NCI-H2029 (cell line): ENCODE measurements around the gene GGA1.
"Not testable (repeated sequence)": the region's sequence is repeated elsewhere in the genome, so short reads cannot be mapped to it uniquely, and the experiment has no call there.

ENCODE experiments used
- DNase-seq: peaks from one replicate; lab custom pipeline; 2025; lab: John Stamatoyannopoulos, UW

The GGA1 gene

DNA sequence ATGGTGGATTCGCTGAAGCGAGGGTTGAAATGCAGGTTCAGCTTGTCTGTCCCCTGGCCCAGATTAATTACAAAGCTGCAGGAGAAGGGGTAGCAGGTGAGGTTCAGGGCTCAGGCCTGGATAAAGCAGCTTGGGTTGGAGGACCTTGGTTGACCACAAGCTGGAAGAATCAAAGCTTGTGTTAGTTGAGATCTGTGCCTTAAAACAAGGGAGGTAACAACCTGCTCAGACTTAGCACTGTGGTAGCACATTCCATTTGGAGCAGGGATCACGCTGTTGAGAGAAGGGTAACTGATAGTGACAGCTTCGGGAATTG lies 38.0 kb upstream of the GGA1 start:
- no peak for DNase-seq

DNA sequence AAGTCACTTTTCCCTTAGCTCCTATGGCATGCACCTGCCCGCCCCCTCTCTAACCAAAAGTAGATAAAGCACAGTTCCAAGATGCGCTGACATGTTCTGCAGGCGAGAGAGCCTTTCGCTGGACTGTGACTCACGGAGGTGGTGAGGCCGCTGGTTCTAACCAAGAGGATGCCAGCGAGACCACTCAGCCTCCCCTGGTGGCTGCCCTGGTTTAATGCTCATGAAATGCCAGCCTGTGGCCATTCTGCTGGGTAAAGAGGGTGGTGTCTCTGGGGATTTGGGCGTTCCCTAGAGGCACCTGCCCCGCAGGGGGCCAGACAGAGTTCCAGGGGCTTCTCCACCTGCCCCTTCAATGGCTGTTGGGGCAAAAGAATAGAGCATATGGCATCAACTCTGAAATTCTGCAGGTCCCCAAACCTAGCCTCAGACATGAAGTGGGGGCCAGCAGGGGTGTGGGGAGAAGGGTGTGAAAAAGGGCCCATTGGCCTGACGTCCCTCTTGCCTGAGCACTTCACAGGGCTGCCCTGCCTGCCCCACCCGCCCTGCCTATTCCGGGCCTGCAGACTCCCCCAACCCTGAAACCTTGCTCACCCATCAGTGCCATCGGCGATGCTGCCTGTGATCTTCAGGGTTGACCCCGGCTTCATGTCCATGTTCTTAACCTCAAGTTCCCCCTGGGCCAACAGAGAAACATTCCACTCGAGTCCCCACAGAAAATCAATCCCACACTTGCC lies 37.2 kb upstream of the GGA1 start:
- DNase-seq: no peak

DNA sequence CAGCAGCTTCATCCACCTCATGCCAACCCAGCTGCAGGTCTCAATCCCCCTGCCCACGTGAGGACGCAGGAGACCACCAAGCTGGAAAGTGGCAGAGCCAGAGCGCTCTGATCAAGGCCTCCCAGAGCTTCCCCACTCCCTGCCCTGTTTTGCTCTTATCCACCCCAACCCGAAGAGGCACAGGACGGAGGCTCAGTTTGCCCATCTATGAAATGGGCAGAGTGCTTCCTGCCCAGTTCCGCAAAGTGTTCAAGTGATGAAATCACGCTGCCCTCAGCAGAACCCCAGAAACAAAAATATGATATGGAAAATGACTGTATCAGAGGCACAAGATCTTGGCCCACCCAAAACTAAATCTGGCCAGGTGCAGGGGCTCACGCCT lies 36.7 kb upstream of the GGA1 start:
- DNase-seq: no peak

DNA sequence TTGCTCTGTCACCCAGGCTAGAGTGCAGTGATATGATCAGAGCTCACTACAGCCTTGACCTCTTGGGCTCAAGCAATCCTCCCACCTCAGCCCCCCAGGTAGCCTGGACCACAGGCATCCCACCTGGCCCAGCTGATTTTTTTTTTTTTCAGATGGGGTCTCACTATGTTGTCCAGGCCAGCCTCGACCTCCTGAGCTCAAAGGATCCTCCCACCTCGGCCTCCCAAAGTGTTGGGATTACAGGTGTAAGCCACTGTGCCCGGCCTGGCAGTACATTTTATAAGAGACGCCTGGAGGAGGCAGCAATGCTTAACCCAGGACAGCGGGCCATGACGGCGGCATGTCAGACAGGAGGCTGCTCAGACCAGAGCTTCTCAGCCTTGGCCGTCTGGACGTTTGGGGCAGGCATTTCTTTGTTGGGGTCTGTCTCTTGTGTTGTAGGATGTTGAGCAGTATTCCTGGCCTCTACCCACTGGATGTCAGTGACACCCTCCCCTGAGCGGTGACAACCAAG lies 33.1 kb upstream of the GGA1 start:
- no peak for DNase-seq

DNA sequence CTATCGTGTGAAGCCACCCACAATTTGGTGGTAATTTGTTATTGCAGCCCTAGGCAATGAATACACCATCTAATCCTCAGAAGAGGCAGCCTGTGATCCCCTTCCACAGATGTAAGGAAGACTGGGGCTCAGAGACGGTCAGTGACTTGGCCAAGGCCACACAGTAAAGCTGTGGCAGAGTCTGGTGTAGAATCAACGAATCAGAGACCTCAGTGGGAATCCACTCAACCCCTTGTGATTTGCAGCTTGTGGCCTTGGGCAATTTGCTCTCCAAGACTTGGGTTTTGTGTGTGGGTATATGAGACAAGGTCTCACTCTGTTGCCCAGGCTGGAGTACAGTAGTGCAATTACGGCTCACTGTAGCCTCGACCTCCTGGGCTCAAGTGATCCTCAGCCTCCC lies 30.6 kb upstream of the GGA1 start:
- DNase-seq: no peak

DNA sequence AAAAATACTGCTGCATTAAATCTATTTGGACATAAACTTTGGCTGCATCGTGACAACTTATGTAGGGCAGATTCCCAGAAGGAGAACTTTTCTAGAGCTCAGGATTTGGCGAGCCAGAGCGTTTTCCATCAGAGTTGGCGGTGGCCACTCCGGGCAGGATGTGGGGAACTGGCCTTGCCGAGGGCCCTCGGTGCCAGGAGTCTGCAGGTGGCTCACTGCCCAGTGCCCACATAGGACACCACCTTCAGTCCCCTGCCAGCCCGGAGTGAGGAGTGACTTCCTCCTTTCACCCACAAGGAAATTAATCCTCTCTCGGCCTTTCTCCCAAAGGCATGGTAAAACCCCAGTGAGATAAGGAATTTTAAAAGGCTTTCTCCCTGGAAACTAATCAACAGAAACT lies 27.1 kb upstream of the GGA1 start:
- peak; percentile 55 for DNase-seq

DNA sequence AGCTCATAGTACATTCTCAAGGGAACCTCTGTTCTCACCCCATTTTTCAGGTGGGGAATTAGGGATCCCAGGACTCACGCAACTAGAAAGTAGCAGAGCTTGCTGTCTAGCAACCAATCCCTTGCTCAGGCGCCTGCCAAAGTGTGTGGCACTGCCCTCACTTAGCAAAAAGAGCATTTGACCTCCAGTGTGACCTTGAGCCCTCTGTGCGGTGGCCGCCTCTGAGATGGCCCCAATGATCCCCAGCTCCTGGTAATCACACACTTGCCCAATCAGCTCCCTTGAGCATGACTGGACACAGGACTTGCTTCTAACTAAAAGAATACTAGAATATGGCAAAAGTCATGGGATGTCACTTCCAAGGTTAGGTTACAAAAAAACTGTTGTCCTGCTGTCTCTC lies 26.1 kb upstream of the GGA1 start:
- DNase-seq: no peak

DNA sequence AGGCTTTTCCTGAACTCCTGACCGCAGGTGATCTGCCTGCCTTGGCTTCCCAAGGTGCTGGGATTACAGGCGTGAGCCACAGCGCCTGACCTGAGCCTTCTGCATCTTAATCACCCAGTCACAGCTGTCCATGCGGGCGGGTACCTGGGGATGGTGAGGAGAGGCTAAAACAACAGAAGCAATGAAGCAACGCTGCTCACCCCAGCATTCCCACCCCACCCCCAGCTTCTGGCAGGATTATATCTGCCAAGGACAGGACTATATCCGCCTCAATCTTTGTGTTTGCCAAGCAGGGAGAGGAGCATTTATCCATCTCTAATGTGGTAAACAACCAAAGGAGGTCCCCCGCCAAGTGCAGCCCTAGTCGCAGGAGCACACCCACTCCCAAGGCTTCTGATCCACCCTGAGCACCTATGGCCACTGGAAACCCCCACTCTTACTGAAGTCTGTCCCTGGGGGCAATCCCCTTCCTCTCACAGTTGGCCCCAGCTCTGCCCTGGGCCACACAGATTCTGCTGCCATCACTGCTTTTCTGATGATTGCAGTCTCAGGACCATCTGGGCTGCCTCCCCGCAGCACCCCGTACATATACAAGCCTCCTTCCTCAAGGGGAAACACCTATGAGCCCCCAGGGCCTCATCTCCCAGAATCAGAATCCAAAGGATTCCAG lies 20.0 kb upstream of the GGA1 start:
- DNase-seq: no peak

DNA sequence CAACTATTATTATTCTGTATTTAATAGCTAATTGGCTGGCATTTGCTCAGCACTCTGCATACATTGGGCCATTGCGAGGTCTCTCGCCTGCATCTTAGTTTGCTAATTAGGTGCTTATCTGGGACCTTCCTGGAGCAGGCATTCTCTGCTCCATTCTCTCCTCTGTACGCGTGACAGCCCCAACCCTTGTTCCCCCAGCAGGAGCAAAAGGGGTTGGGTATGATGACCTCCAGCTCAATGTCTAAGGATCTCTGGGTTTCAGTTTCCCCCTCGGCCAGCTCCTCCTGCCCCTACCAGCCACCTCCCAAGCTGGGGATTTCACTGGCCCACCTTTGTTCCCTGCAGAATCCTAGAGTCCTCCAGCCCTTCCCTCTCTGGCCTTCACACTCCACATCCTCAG lies 19.0 kb upstream of the GGA1 start:
- DNase-seq: no peak

DNA sequence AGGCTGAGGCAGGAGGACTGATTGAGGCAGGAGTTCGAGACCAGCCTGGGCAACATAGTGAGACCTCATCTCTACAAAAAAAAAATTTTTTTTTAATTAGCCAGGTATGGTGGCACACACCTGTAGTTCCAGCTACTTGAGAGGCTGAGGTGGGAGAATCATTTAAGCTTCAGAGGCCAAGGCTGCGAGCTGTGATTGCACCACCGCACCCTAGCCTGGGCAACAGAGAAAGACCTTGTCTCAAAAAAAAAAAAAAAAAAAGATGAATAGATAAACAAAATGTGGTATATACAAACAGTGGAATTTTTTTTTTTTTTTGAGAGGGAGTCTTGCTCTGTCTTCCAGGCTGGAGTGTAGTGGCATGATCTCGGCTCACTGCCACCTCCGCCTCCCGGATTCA lies 17.6 kb upstream of the GGA1 start:
- DNase-seq: not testable (repeated sequence)

DNA sequence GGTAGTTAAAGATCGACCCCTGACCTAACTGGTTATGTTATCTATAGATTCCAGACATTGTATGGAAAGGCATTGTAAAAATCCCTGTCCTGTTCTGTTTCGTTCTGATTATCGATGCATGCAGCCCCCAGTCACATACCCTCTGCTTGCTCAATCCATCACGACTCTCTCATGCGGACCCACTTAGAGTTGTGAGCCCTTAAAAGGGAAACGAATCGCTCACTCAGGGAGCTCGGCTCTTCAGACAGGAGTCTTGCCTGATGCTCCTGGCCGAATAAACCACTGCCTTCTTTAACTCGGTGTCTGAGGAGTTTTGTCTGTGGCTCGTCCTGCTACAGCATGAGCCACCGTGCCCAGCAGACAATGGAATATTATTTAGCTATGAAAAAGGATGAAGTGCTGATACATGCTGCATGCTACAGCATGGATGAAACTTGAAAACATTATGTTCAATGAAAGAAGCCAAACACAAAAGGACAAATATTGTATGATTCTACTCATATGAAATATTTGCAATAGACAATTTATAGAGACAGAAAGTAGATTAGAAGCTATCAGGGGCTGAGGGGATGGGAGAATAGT lies 16.7 kb upstream of the GGA1 start:
- no peak for DNase-seq

DNA sequence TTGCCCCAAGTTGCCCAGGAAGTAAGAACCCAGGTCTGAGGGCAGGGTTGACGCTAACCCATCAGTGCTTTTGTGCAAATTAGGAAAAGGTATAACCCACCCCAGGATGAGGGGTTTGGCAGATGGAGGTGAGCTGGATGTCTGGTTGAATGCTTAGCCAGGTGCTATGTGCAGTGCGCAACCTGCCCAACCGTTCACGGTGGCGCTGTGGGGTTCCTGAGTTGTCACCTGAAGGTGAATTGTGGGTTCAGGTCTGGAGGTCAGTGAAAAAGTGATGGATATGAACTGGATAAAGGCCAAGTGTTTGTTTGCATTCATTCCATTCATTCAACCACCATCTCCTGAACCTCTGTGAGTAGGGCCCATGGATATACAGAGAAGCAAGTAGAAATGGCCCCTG lies 14.4 kb upstream of the GGA1 start:
- no peak for DNase-seq

DNA sequence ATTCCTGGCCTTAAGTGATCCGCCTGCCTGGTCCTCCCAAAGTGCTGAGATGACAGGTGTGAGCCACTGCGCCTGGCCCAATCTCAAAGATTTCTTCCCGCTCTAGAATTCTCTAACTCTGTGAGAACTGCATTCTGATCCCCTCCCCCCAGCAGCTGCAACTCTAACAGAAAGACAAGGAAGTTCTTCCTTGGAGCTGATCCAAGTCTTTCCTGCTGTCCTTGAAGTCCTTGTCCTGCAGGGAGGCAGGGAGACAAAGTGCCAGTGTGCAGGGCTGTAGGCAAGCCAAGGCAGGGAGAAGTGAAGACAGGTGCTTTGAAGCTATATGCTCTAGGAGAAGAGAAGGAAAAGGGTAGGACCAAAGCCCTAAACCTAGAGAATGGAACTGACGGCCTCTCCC lies 9.5 kb upstream of the GGA1 start:
- peak; percentile 71 for DNase-seq

DNA sequence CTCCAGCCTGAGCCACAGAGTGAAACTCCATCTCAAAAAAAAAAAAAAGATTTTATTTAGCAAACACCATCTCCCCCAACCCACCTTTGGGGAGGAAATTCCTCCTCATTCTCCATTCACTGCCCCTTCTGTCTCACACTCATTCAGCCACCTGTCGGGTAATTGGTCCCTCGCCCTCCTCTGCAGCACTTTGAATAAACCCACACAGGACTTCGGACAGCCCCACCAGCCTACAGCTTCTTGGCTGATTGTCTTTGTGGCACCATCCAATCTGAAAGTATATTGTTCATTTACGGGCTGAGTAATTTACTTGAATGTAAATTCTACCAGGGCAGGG lies 7.5 kb upstream of the GGA1 start:
- DNase-seq: no peak

DNA sequence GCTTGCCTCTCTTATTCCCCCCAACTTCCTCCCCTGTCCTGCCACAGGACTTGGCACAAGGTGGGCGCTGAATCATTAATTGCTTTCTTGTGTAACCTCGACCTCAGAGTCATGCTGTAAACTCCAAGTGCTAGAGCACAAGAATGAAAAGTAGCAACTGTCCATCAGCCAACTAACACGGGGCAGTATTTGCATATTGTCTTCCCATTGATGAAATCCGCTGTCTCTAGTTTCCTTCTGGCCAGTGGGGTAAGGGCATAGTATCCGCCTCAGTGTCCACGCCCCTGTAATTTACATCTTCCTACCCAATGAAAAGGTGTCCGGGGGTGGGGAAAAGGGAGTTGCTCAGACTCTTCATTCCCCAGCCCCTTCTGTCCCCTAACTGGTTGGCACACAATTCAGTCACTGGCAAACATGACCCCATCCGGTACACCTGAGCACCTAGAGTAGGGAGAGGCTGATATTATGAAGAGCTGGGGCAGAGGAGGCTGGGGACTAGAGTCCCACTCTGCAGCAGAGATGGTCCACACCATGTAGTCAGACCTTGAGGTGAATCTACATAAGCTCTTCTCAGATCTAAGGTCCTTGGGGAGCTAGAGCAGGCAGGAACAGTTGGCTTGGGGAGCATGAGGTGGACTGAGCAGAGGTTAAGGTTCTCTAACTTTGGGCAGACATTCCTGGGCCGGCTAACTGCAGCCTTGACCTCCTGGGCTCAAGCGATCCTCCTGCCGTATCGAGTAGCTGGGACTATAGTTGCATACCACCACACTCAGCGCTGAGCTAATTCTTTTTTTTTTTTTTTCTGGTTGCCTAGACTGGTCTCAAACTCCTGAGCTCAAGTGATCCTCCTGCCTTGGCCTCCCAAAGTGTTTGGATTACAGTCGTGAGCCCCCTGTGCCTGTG lies 6.8 kb upstream of the GGA1 start:
- peak; percentile 94 for DNase-seq

DNA sequence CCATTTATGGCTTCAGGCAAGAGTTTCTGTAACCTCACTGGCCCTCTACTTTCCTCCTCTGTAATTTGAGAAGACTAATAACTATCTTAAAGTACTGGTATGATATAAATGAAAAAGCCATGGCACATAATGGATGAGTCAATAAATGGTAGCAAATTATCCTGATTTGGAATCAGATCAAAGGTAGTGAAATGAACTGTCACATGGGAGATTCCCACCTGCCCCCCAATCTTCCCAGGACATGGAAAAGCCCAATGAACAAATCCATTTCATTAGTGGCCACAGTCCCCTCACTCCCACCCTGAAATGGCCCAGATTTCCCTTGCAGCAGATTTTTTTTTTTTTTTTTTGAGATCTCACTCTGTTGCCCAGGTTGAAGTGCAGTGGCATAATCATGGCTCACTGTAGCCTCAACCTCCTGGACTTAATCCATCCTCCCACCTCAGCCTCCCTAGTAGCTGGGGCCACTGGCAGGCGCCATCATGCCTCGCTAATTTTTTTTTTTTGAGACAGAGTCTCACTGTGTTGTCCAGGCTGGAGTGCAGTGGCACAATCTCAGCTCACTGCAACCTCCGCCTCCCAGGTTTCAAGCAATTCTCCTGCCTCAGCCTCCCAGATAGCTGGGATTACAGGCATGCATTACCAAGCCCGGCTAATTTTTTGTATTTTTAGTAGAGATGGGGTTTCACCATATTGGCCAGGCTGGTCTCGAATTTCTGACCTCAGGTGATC lies 5.9 kb upstream of the GGA1 start:
- not testable (repeated sequence) for DNase-seq

DNA sequence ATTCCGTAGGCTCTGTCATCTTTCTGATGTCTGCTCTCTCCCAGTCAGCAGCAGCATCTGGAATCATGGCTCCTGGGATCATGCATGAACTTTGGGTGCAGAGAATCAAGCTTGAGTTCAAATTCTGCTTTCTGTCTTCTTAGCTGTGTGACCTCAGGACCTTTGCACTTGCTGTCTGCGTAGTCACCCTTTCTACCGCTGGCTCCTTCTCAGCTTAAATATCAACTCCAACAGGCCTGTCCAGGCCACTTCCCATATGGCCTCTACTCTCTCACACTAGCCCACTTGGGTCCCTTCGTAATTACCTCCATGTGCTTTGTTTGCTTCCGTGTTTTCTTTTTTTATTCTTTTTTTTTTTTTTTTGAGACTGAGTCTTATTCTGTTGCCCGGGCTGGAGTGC lies 4.6 kb upstream of the GGA1 start:
- no peak for DNase-seq

DNA sequence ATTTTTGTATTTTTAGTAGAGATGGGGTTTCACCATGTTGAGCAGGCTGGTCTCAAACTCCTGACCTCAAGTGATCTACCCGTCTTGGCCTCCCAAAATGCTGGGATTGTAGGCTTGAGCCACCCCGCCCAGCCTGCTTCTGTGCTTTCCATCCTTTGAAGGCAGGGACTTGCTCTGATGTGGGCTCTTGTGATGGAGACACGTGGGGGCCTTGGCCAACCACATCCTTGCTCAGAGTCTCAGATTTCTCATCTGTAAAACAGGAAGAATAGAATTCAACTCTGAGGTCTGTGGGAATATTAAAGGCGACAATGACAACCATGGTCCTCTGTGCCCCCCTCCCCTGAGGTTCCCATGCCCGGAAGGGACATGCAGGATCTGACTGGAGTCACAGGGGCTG lies 3.8 kb upstream of the GGA1 start:
- DNase-seq: no peak

DNA sequence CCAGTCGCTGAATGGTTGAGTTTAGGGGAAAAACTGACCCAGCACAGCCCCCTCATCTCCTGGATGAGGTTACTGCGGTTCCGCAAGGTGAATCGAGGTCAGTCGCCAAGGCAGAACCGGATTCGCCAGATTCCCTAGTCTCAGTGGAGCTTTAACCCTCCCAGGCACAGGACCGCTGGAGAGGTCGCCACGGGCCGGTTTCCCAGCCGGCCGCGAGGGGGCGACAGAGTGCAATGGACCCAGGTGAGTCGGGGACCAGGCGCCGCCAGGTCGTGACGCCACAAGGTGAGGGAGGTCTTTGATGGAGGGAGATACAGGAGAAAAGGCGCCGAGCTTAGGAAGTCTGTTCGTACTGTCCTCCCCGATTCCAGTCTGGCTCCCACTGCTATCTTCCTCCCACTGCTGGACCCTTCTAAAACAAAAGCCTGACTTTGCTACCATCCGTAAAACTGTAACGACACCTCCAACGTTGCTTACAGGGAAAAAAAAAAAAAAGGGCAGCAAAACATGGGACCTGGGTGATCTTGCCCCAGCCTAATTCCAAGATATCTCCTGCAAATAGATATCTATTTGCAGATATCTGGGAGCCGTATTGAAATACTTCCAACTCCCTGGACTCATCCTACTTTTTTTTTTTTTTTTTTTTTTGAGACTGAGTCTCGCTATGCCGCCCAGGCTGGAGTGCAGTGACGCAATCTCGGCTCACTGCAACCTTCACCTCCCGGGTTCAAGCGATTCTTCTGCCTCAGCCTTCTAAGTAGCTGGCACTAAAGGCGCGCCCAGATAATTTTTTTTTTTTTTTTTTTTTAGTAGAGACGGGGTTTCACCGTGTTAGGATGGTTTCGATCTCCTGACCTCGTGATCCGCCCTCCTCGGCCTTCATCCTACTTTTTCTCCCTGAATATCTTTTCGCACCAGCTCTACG lies 1.4 kb upstream of the GGA1 start:
- DNase-seq: peak; percentile 90

DNA sequence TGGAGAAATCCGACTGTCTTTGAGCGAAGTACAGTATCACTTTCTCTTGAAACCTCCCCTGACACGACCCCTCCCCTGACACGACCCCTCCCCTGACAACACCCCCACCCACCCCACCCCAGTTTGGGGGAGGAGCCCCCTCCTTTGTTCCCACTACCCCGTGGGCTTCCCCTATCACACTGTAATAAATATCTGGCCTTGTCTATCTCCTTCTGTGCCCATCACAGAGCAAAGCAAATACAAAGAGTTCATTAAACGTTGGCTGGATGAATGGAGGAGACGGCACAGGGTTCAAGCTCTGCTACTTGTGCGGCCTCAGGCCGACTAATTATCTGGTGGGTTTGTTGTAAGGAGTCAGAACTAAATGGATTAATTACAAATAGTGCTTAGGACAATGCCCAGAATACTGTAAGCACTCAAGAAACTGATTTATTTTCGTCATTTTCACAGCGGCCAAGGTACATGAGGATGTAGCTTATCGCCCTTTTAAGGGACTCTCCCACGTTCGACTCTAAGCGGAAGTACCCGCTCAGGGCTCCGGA lies 628 bp upstream of the GGA1 start:
- no peak for DNase-seq
